ENCODE results near the gene ANKRD36C.
"Not testable (repeated sequence)": the region's sequence is repeated elsewhere in the genome, so short reads cannot be mapped to it uniquely, and the experiment has no call there.

GRCh38 chr2:95915131-95915530 is 76.5 kb downstream of the ANKRD36C start:
- not testable (repeated sequence) for TF ChIP-seq CTCF (conservative IDR thresholded peaks at IDR 0.05; ENCODE audit: low read depth, low read length); POLR2A (IDR thresholded peaks at IDR 0.05; ENCODE audit: low read depth, low read length); MAZ (IDR thresholded peaks at IDR 0.05; ENCODE audit: borderline replicate concordance, low read depth, low read length); CEBPB (IDR thresholded peaks at IDR 0.05; ENCODE audit: low read depth, low read length); ELK1 (IDR thresholded peaks at IDR 0.05; ENCODE audit: borderline replicate concordance, low read depth, low read length)
